Ascending aorta (tissue), 2 donors: ENCODE results near the gene CLEC10A. TPM values are rescaled to one million over a fixed set of nuclear protein-coding genes. Genes with fewer than 3 reads are reported as not detected.

ENCODE experiments used
- DNase-seq, 2 donors: peaks; one replicate each; pipeline ENCODE4 v3.0.0-alpha.2; 2019; ENCODE audit warnings: low spot score in 2 of 2
- H3K27ac ChIP-seq, 2 donors: fragments of 200-600 bp; sonication (generic); one replicate each; pipeline ENCODE4 v1.5.1; 2016 to 2017; ENCODE audit warnings: mild to moderate bottlenecking in 1 of 2
- H3K27me3 ChIP-seq: fragments of 200-600 bp; sonication (generic); one replicate; pipeline ENCODE4 v1.5.1; 2017
- H3K36me3 ChIP-seq, 2 donors: fragments of 200-600 bp; sonication (generic); one replicate each; pipeline ENCODE4 v1.5.1; 2016
- H3K4me1 ChIP-seq, 2 donors: fragments of 200-600 bp; sonication (generic); one replicate each; pipeline ENCODE4 v1.5.1; 2016 to 2017; ENCODE audit warnings: mild to moderate bottlenecking in 1 of 2
- H3K4me3 ChIP-seq, 2 donors: fragments of 200-600 bp; sonication (generic); one replicate each; pipeline ENCODE4 v1.5.1; 2016 to 2017; ENCODE audit warnings: mild to moderate bottlenecking in 1 of 2
- H3K9me3 ChIP-seq, 2 donors: fragments of 200-600 bp; sonication (generic); one replicate each; pipeline ENCODE4 v1.5.1; 2016
- intact Hi-C: fragments of 100-400 bp; cut with DNase I; formaldehyde crosslinking; loops from one replicate; pipeline ENCODE4 v1.15.1; 2023
- total RNA-seq: library from RNA; depleted of rRNA; stranded (reverse); fragments of >200 nt; gene quantifications from one replicate; pipeline ENCODE4 v1.1.0, GENCODE V29; 2016
- TF ChIP-seq, protein P1 (sequence below), 3 experiments: fragments of 200-600 bp in 2 of 3; fragments of 450-650 bp in 1 of 3; sonication (generic) in 2 of 3; IDR thresholded peaks; one replicate each; pipeline ENCODE4 v1.5.1; 2016 to 2019; ENCODE audit warnings: antibody characterized with exemption in 3 of 3, mild to moderate bottlenecking in 1 of 3, moderate library complexity in 1 of 3

Gene CLEC10A
- total RNA-seq, 1 donor from 2014 or later, result 29.8 TPM

DNA sequence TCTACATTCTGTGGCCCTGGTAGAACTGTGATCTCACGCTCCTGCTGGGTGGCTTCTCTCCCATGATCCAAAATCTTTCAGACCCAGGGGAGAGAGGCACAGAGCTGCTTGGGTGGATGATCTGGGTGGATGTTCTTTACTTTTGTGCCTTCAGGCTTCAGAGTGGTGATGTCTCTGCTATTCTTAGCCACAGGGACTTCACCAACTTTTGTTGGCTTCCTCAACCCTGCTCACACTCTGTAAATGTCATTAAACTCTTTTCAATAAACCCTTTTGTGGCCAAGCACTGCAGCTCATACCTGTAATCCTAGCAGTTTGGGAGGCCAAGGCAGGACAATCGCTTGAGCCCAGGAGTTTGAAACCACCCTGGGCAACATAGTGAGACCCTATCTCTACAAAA, 7.6 kb downstream of the CLEC10A start:
- TF ChIP-seq, protein P1, sequence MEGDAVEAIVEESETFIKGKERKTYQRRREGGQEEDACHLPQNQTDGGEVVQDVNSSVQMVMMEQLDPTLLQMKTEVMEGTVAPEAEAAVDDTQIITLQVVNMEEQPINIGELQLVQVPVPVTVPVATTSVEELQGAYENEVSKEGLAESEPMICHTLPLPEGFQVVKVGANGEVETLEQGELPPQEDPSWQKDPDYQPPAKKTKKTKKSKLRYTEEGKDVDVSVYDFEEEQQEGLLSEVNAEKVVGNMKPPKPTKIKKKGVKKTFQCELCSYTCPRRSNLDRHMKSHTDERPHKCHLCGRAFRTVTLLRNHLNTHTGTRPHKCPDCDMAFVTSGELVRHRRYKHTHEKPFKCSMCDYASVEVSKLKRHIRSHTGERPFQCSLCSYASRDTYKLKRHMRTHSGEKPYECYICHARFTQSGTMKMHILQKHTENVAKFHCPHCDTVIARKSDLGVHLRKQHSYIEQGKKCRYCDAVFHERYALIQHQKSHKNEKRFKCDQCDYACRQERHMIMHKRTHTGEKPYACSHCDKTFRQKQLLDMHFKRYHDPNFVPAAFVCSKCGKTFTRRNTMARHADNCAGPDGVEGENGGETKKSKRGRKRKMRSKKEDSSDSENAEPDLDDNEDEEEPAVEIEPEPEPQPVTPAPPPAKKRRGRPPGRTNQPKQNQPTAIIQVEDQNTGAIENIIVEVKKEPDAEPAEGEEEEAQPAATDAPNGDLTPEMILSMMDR (IDR thresholded peaks at IDR 0.05), result no peak
- Histone ChIP-seq H3K9me3 (peaks cover 0 to 11% of the 10 kb centered on the region in 2 donors), H3K4me1 (no peaks in the 10 kb centered on the region), H3K36me3 (no peaks in the 10 kb centered on the region), H3K27me3 (no peaks in the 10 kb centered on the region), H3K4me3 (no peak overlapping the region), H3K27ac (no peak overlapping the region)
- no peak for DNase-seq
- intact Hi-C loops, result no loop called here

DNA sequence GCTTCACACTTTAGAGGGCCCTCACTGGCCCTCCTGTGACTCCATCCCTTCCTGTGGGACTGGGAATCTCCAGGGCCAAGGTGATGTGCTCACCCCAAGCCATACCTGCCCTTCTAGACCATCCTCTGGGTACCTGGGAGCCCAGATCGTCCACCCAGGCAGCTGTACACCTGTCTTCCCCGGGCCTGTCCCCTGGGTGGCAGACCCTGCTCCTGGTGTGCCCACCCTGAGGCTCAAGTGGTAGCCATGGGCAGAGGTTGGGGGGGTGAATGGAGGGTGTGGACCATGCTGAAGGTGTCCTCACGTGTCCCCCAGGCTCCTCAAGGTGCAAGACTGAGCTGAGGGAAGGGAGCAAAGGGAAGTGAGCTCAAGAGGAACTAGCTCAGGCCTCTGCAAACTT, 9.3 kb downstream of the CLEC10A start:
- H3K27ac ChIP-seq, result no peak overlapping the region
- DNase-seq, result no peak
- intact Hi-C loops, result no loop called here

DNA sequence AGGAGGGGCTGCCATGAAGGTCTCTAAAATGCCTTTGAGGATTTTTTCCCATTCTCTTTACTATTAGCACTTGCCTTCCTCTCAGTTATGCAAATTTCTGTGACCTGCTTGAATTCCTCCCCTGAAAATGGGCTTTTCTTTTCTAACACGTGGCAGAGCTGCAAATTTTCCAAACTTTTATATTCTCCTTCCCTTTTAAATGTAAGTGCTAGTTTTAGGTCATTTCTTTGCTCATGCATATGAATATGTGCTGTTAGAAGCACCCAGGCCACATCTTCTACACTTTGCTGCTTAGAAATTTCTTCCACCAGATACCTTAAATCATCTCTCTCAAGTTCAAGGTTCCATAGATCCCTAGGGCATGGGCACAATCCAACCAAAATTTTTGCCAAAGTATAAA, 11.8 kb downstream of the CLEC10A start:
- H3K9me3 ChIP-seq, result peaks cover 0 to 11% of the 10 kb centered on the region in 2 donors
- H3K4me3 ChIP-seq, result no peak overlapping the region
- no peaks in the 10 kb centered on the region for H3K27me3 ChIP-seq
- no peak overlapping the region for H3K27ac ChIP-seq
- no peak for DNase-seq
- no peaks in the 10 kb centered on the region for H3K36me3 ChIP-seq
- TF ChIP-seq, protein P1 (IDR thresholded peaks at IDR 0.05), result no peak
- intact Hi-C loops, result no loop called here
- no peaks in the 10 kb centered on the region for H3K4me1 ChIP-seq

More for the DNA sequence above, 9.3 kb downstream of the CLEC10A start:
- H3K27me3 ChIP-seq, result no peaks in the 10 kb centered on the region
- no peaks in the 10 kb centered on the region for H3K4me1 ChIP-seq
- H3K9me3 ChIP-seq, result peaks cover 0 to 11% of the 10 kb centered on the region in 2 donors
- TF ChIP-seq, protein P1 (IDR thresholded peaks at IDR 0.05), result no peak
- no peak overlapping the region for H3K4me3 ChIP-seq
- no peaks in the 10 kb centered on the region for H3K36me3 ChIP-seq

DNA sequence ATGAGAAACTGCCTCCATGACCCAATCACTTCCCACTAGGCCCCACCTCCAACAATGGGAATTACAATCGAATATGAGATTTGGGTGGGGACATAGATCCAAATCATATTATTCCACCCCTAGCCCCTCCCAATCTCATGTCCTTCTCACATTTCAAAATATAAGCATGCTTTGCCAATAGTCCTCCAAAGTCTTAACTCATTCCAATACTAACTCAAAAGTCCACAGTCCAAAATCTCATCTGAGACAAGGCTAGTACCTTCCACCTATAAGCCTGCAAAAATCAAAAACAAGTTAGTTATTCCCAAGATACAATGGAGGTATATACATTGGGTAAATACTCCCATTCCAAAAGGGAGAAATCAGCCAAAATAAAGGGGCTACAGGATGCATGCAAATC, 12.9 kb downstream of the CLEC10A start:
- intact Hi-C loops, result no loop called here
- Histone ChIP-seq H3K9me3 (peaks cover 0 to 11% of the 10 kb centered on the region in 2 donors), H3K27ac (no peak overlapping the region), H3K4me1 (no peaks in the 10 kb centered on the region), H3K36me3 (no peaks in the 10 kb centered on the region), H3K4me3 (no peak overlapping the region), H3K27me3 (no peaks in the 10 kb centered on the region)
- TF ChIP-seq, protein P1 (IDR thresholded peaks at IDR 0.05), result no peak
- DNase-seq, result no peak

DNA sequence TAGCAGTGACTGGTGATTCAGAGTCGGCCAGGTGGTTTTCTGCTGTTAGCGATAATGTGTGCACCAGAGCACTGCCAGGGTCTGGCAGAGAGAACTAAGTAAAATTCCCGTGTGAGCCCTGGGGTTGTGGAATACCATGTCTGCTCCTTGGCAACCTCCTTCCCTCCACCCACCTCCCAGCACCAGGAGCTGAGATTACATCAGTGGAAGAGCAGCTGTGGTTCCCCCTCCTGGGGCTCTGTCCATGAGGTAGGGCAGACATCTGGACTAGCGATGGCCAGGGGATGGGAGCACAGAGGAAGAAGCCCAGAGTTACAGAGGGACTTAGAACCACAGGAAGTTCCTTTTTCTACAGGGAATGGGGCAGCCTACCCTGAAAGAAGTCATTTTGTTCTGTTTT, 15.8 kb downstream of the CLEC10A start:
- Histone ChIP-seq H3K4me3 (no peak overlapping the region), H3K4me1 (no peaks in the 10 kb centered on the region), H3K27me3 (no peaks in the 10 kb centered on the region), H3K9me3 (peaks cover 0 to 11% of the 10 kb centered on the region in 2 donors), H3K36me3 (no peaks in the 10 kb centered on the region), H3K27ac (no peak overlapping the region)
- intact Hi-C loops, result no loop called here
- DNase-seq, result no peak
- TF ChIP-seq, protein P1 (IDR thresholded peaks at IDR 0.05), result no peak

DNA sequence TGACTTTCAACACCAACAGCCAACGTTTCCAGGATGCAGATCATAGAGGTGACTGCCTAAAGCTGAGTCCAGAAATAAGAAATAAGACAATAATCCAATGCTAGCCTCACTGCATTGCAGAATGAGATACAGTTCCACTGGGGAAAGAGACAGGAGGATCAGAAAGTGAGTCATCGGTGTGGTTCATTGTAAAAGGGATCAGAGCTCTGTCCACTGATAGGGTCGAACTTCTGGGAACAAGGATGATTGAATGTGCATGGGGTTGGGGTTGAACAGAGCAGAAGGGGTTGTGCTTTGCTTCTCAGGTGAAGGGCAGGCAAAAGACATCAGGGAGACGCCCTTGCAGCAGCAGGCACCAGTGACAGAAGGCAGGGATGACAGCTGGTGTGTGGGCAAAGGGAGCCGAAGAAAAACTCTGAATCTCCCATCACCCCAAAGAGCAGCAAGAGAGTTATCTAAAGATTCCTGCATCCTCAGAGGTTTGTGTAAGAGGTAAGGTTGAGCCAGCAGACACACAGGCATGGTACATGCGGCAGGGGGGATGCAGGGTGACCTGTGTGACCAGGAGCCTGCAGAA, 16.4 kb downstream of the CLEC10A start:
- intact Hi-C loops, result no loop called here
- Histone ChIP-seq H3K27ac (no peak overlapping the region), H3K36me3 (no peaks in the 10 kb centered on the region), H3K4me1 (no peaks in the 10 kb centered on the region), H3K27me3 (no peaks in the 10 kb centered on the region), H3K4me3 (no peak overlapping the region), H3K9me3 (peaks cover 0 to 9% of the 10 kb centered on the region in 2 donors)
- TF ChIP-seq, protein P1 (IDR thresholded peaks at IDR 0.05), result no peak
- no peak for DNase-seq
